Activated CD8-positive, alpha-beta memory T cell treated with anti-CD3 and anti-CD28 coated beads for 48 hours (primary cell): ENCODE measurements around the gene CLTRN.
"Not testable (repeated sequence)": the region's sequence is repeated elsewhere in the genome, so short reads cannot be mapped to it uniquely, and the experiment has no call there.

ENCODE experiments used
- DNase-seq, 3 experiments: peaks; one replicate each; pipeline ENCODE4 v3.0.0-alpha.2; 2020; ENCODE audit warnings: low read depth in 2 of 3, low spot score in 2 of 3

The CLTRN gene

GRCh38 chrX:15653961-15654360 is 10.6 kb downstream of the CLTRN start:
- no peak for DNase-seq

GRCh38 chrX:15647510-15647909 is 17.1 kb downstream of the CLTRN start:
- not testable (repeated sequence) for DNase-seq

GRCh38 chrX:15646543-15646942 is 18.1 kb downstream of the CLTRN start:
- DNase-seq, result no peak

- no peak for DNase-seq
Measured at GRCh38 chrX:15646031-15646430, 18.6 kb downstream of the CLTRN start.

GRCh38 chrX:15645266-15645665 is 19.3 kb downstream of the CLTRN start:
- DNase-seq, result no peak

- DNase-seq, result no peak
Measured at GRCh38 chrX:15644560-15644872, 20.1 kb downstream of the CLTRN start.

GRCh38 chrX:15643786-15644559 is 20.6 kb downstream of the CLTRN start:
- no peak for DNase-seq

GRCh38 chrX:15631637-15632036 is 33.0 kb downstream of the CLTRN start:
- DNase-seq, result no peak

GRCh38 chrX:15623054-15623453 is 41.6 kb downstream of the CLTRN start:
- no peak for DNase-seq

- no peak for DNase-seq
Measured at GRCh38 chrX:15619053-15619755, 45.4 kb downstream of the CLTRN start.

GRCh38 chrX:15617111-15617510 is 47.5 kb downstream of the CLTRN start:
- no peak for DNase-seq

- no peak for DNase-seq
Measured at GRCh38 chrX:15616531-15616930, 48.1 kb downstream of the CLTRN start.

GRCh38 chrX:15607067-15607466 is 57.5 kb downstream of the CLTRN start:
- no peak for DNase-seq

GRCh38 chrX:15606136-15606535 is 58.5 kb downstream of the CLTRN start:
- DNase-seq, result no peak

GRCh38 chrX:15605226-15605625 is 59.4 kb downstream of the CLTRN start:
- no peak for DNase-seq

GRCh38 chrX:15602761-15603160 is 61.8 kb downstream of the CLTRN start:
- DNase-seq, result no peak

- no peak for DNase-seq
Measured at GRCh38 chrX:15601932-15602331, 62.7 kb downstream of the CLTRN start.

- DNase-seq, result no peak
Measured at GRCh38 chrX:15600745-15601144, 63.9 kb downstream of the CLTRN start, which contains the start of gene ACE2. TSS of gene ACE2 (minus strand) at chrX:15600960. CDS start at chrX:15600911, 49 bp downstream.

- DNase-seq, result no peak
Measured at GRCh38 chrX:15600049-15600448, 64.6 kb downstream of the CLTRN start.

GRCh38 chrX:15599461-15599860 is 65.1 kb downstream of the CLTRN start:
- no peak for DNase-seq

- no peak for DNase-seq
Measured at GRCh38 chrX:15598026-15598425, 66.6 kb downstream of the CLTRN start.

GRCh38 chrX:15594371-15594770 is 70.2 kb downstream of the CLTRN start:
- DNase-seq, result no peak
